Measurements from ENCODE around the gene PNPLA7.
A peak's percentile ranks its signal among the peaks of the same experiment; 100 is the strongest.

PNPLA7 gene

DNA sequence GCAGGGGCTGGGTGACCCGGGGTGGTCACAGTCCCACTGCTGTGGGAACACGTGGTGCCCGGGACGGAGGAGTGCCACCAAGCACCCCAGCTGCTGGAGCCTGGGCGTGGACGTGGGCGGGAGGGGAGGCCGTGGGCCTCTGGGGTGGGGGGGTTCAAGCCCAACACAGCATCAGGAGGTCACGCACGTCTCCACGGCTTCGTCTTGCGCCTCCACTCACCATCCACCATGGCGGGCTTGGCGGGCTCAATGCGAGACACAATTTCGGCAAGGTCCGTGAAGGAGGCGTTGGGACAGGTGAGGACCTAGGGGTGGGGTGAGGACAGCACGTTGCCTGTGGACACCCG lies 88.9 kb downstream of the PNPLA7 start:
- TF ChIP-seq EZH2 (IDR thresholded peaks at IDR 0.05) (no peak), FOXP2 (optimal IDR thresholded peaks at IDR 0.05; ENCODE audit: control extremely low read depth, extremely low read length, insufficient read depth) (no peak), POLR2AphosphoS5 (IDR thresholded peaks at IDR 0.05; ENCODE audit: borderline replicate concordance, low read depth, low read length) (no peak)
- no peak for DNase-seq (ENCODE audit: low read depth, low spot score)
- Histone ChIP-seq H3K9ac (ENCODE audit: insufficient read length) (no peak overlapping the region), H3K4me3 (no peak overlapping the region), H3K27ac (no peak overlapping the region), H3K36me3 (ENCODE audit: insufficient read depth, low read length) (no peaks in the 10 kb centered on the region; the same call in 1 of the 2 replicates), H3K9me3 (ENCODE audit: low read depth, low read length) (no peaks in the 10 kb centered on the region)

DNA sequence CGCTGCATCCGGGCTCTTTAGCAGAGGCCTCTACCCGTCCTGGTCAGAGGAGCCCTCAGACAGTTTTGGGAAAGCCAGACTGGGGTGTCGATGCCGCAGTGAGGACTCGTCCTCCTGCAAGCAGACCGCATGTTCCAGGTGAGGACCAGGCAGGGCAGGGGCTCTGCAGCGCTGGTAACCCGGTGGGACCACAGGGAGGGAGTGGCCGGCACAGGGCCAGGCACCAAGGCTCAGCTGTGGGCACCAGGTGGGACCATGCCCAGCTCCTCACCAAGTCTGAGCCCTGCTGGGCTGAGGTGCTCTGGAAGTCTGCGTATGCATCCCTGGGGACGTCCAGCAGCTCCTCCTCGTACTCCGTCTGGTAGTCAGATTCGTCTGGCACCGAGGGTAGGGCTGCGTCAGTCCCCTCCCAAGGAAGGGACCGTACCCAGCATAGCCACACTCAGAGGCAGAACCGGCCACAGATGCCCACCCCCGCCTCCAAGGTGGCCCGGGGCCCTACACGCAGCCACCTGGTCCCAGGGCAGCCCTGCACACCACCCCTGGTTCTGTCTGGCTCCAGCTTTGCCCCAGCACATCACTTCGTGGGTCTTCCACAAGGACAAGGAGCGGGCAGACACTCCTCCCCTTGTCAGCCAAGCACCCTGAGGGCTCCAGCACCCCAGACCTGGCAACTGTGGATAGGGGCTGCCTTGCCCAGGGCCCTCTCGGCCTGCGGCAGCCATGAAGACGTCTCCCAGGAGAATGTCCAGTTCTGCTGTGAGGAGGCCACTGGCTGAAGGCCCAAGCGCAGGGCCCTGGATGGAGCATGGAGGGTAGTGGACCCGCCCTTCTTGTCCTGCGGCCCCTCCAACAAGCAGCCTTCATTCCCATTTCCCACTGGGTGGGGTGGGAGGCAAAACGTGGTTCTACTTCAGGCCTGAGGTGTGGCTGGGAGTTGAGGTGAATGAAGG lies 89.6 kb downstream of the PNPLA7 start:
- no peak overlapping the region for H3K9ac ChIP-seq (ENCODE audit: insufficient read length)
- no peaks in the 10 kb centered on the region for H3K9me3 ChIP-seq (ENCODE audit: low read depth, low read length)
- no peak overlapping the region for H3K27ac ChIP-seq
- no peak overlapping the region for H3K4me3 ChIP-seq
- no peaks in the 10 kb centered on the region; the same call in 1 of the 2 replicates for H3K36me3 ChIP-seq (ENCODE audit: insufficient read depth, low read length)
- DNase-seq (ENCODE audit: low read depth, low spot score): no peak
- TF ChIP-seq POLR2AphosphoS5 (IDR thresholded peaks at IDR 0.05; ENCODE audit: borderline replicate concordance, low read depth, low read length): no peak
- TF ChIP-seq FOXP2 (optimal IDR thresholded peaks at IDR 0.05; ENCODE audit: control extremely low read depth, extremely low read length, insufficient read depth): no peak
- no peak for TF ChIP-seq EZH2 (IDR thresholded peaks at IDR 0.05)

DNA sequence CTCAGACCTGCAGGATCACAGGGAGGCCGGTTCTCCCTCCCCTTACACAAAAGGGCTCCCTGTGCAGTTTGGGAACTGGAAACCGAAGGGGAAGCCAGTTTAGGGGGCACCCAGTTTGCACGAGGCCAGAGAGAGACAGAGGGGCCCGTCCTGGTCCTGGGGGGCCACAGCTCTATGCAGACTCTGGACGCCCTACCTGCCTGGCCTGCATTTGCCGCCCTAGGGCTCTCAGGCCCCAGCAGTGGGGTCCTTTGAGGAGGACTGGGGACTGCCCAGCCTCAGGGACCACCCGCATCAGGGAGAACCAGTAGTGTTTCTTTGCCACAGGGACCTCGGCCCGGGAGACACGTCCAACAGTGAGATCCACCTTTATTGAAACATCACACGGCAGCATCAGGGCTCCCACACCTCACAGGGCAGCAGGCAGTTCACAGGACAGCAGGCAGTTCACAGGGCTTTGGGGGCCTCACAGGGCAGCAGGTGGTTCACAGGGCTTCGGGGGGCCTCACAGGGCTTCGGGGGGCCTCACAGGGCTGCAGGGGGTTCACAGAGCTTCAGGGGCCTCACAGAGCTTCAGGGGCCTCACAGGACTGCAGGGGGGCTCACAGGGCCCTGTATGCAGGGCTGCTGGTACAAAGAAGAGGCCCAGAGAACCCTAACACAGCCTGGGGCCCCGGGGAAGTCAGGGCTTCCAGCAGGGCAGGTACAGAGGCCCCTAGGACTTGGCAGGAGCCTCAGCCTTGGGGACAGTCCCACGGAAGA lies 90.4 kb downstream of the PNPLA7 start:
- H3K36me3 ChIP-seq (ENCODE audit: insufficient read depth, low read length): no peaks in the 10 kb centered on the region; the same call in 1 of the 2 replicates
- H3K27ac ChIP-seq: peak overlapping the region; percentile 67
- no peak for DNase-seq (ENCODE audit: low read depth, low spot score)
- H3K9ac ChIP-seq (ENCODE audit: insufficient read length): peak overlapping the region; percentile 71
- peak overlapping the region; percentile 65 for H3K4me3 ChIP-seq
- no peak for TF ChIP-seq EZH2 (IDR thresholded peaks at IDR 0.05)
- no peak for TF ChIP-seq POLR2AphosphoS5 (IDR thresholded peaks at IDR 0.05; ENCODE audit: borderline replicate concordance, low read depth, low read length)
- peak; percentile 3 for TF ChIP-seq FOXP2 (optimal IDR thresholded peaks at IDR 0.05; ENCODE audit: control extremely low read depth, extremely low read length, insufficient read depth)
- no peaks in the 10 kb centered on the region for H3K9me3 ChIP-seq (ENCODE audit: low read depth, low read length)

DNA sequence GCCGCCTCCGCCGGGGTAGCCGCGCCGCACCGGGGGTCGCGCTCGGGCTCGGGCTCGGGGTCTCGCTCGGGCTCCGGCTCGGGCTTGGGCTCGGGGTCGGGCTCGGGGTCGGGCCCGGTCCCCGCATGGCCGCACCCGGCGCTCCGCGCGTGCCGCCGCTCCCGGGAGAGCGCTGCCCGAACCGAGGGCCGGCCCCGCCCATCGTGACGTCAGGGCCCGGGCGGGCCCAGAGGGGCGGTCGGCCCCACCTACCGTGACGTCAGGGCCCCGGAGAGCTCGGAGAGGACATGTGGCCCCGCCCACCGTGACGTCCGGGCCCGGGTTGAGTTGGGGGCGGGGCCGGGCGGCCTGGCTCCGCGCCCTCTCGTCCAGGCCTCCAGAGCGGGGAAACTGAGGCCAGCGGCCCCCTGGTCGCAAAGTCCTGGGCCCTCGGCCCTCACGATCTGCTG lies 91.0 kb downstream of the PNPLA7 start, which contains the start of gene NSMF:
NSMF (minus strand) TSS at position 183 of the 449 bp plus-strand sequence. CDS start 232 bp downstream, outside the sequence.
- peak within 1 kb of the TSS; percentile 76 for H3K9ac ChIP-seq (ENCODE audit: insufficient read length)
- peak within 1 kb of the TSS; percentile 86 for H3K4me3 ChIP-seq
- no peak for DNase-seq (ENCODE audit: low read depth, low spot score)
- H3K9me3 ChIP-seq (ENCODE audit: low read depth, low read length): no peaks in the 10 kb centered on the region
- no peaks in the 10 kb centered on the region; the same call in 1 of the 2 replicates for H3K36me3 ChIP-seq (ENCODE audit: insufficient read depth, low read length)
- H3K27ac ChIP-seq: peak within 1 kb of the TSS; percentile 67
- TF ChIP-seq POLR2AphosphoS5 (IDR thresholded peaks at IDR 0.05; ENCODE audit: borderline replicate concordance, low read depth, low read length) (peak; percentile 61; the same call in 1 of the 2 replicates), FOXP2 (optimal IDR thresholded peaks at IDR 0.05; ENCODE audit: control extremely low read depth, extremely low read length, insufficient read depth) (peak; percentile 31), EZH2 (IDR thresholded peaks at IDR 0.05) (no peak)

- no peaks in the 10 kb centered on the region for H3K9me3 ChIP-seq (ENCODE audit: low read depth, low read length)
- no peak overlapping the region for H3K27ac ChIP-seq
- no peak for DNase-seq (ENCODE audit: low read depth, low spot score)
- TF ChIP-seq FOXP2 (optimal IDR thresholded peaks at IDR 0.05; ENCODE audit: control extremely low read depth, extremely low read length, insufficient read depth): no peak
- no peak for TF ChIP-seq POLR2AphosphoS5 (IDR thresholded peaks at IDR 0.05; ENCODE audit: borderline replicate concordance, low read depth, low read length)
- TF ChIP-seq EZH2 (IDR thresholded peaks at IDR 0.05): no peak
- H3K36me3 ChIP-seq (ENCODE audit: insufficient read depth, low read length): no peaks in the 10 kb centered on the region; the same call in 1 of the 2 replicates
- peak overlapping the region; percentile 86 for H3K4me3 ChIP-seq
- H3K9ac ChIP-seq (ENCODE audit: insufficient read length): peak overlapping the region; percentile 76
These were observed 91.7 kb downstream of the PNPLA7 start for GRCh38 chr9:137458194-137459151.

- no peaks in the 10 kb centered on the region for H3K9me3 ChIP-seq (ENCODE audit: low read depth, low read length)
- no peak overlapping the region for H3K27ac ChIP-seq
- H3K36me3 ChIP-seq (ENCODE audit: insufficient read depth, low read length): no peaks in the 10 kb centered on the region; the same call in 1 of the 2 replicates
- TF ChIP-seq POLR2AphosphoS5 (IDR thresholded peaks at IDR 0.05; ENCODE audit: borderline replicate concordance, low read depth, low read length) (no peak), FOXP2 (optimal IDR thresholded peaks at IDR 0.05; ENCODE audit: control extremely low read depth, extremely low read length, insufficient read depth) (no peak), EZH2 (IDR thresholded peaks at IDR 0.05) (no peak)
- peak overlapping the region; percentile 86 for H3K4me3 ChIP-seq
- no peak overlapping the region for H3K9ac ChIP-seq (ENCODE audit: insufficient read length)
- no peak for DNase-seq (ENCODE audit: low read depth, low spot score)
These were observed 92.6 kb downstream of the PNPLA7 start for GRCh38 chr9:137457406-137458193.

All from SK-N-MC (cell line).